ENCODE results near the gene RALBP1.

- no peak for TF ChIP-seq CTCF (IDR thresholded peaks at IDR 0.05; ENCODE audit: low read depth, low read length)
- TF ChIP-seq MYC (IDR thresholded peaks at IDR 0.05; ENCODE audit: low read depth, low read length), result no peak
- no peak for TF ChIP-seq MAX (IDR thresholded peaks at IDR 0.05; ENCODE audit: low read depth, low read length)
Measured at GRCh38 chr18:9539938-9540337, 64.6 kb downstream of the RALBP1 start.
